Activated CD8-positive, alpha-beta T cell treated with anti-CD3 and anti-CD28 coated beads, Interleukin-2, amount 10 ng/mL, durations not matched to agents 7 days and 5 days (primary cell): ENCODE results near the gene CCDC124. TPM values are rescaled to one million over a fixed set of nuclear protein-coding genes. Genes with fewer than 3 reads are reported as not detected.

Source experiments
- total RNA-seq, 2 experiments: library from RNA; stranded (reverse); gene quantifications; one replicate each; pipeline ENCODE4 v1.2.3, GENCODE V29; 2021

Gene CCDC124
- total RNA-seq, 2 experiments from 2014 or later, result 85.8 to 88.0 TPM

Other genes with a start within 250 kb of the CCDC124 start
- under 1 TPM; 0.03 TPM for gene UNC13A, start 244.7 kb upstream of the CCDC124 start, total RNA-seq
- gene MAP1S, start 213.5 kb upstream of the CCDC124 start, total RNA-seq, result 10 to 100 TPM; 79.0 to 83.8 TPM
- 10 to 100 TPM; 55.0 to 58.1 TPM for gene FCHO1, start 181.5 kb upstream of the CCDC124 start, total RNA-seq
- under 1 TPM in 1 of 2 experiments, not detected in 1; 0.13 TPM for gene B3GNT3, start 137.9 kb upstream of the CCDC124 start, total RNA-seq
- 1 to 10 TPM; 5.0 to 6.4 TPM for gene INSL3, start 111.5 kb upstream of the CCDC124 start, total RNA-seq
- 100 to 1,000 TPM; 125 to 127 TPM for gene JAK3, start 85.0 kb upstream of the CCDC124 start, total RNA-seq
- gene RPL18A, start 73.1 kb upstream of the CCDC124 start, total RNA-seq, result 1,000 to 10,000 TPM; 2,078 to 2,184 TPM
- gene SLC5A5, start 61.1 kb upstream of the CCDC124 start, total RNA-seq, result 1 to 10 TPM; 1.5 to 1.8 TPM
- gene KCNN1, start 34.1 kb downstream of the CCDC124 start, total RNA-seq, result not detected
- gene ARRDC2, start 75.2 kb downstream of the CCDC124 start, total RNA-seq, result 10 to 100 TPM; 33.8 to 34.2 TPM
- gene IL12RB1, start 153.9 kb downstream of the CCDC124 start, total RNA-seq, result 10 to 100 TPM; 75.2 to 78.6 TPM
- gene MAST3, start 164.8 kb downstream of the CCDC124 start, total RNA-seq, result 10 to 100 TPM; 22.9 to 25.1 TPM
- 1 to 10 TPM; 7.8 to 9.2 TPM for gene PIK3R2, start 220.1 kb downstream of the CCDC124 start, total RNA-seq
- 10 to 100 TPM; 67.4 to 72.3 TPM for gene IFI30, start 240.8 kb downstream of the CCDC124 start, total RNA-seq